Activated B cell treated with CpG ODN at 0.5 μM for 24 hours (primary cell): ENCODE data around the gene THAP3. TPM values are rescaled to one million over a fixed set of nuclear protein-coding genes. Genes with fewer than 3 reads are reported as not detected.

ENCODE experiments used
- ATAC-seq: fragments of 200-7000 bp; cut with Tn5 transposase; one replicate; pipeline ENCODE4 v1.10.0; 2021; ENCODE audit warnings: low read depth, mild to moderate bottlenecking, moderate library complexity
- CTCF ChIA-PET: fragments of 350-600 bp; sonication (Branson Sonifier 250); formaldehyde crosslinking; loops from one replicate; lab custom pipeline; 2021; ENCODE audit warnings: antibody characterized with exemption; lab: Charles Lee
- POLR2A ChIA-PET: fragments of 350-600 bp; sonication (Branson Sonifier 250); formaldehyde crosslinking; loops from one replicate; lab custom pipeline; 2021; ENCODE audit warnings: antibody characterized with exemption; lab: Charles Lee
- DNase-seq: peaks from one replicate; pipeline ENCODE4 v3.0.0; 2022
- H3K27ac Mint-ChIP-seq: one replicate; pipeline ENCODE4 v1.8.0; 2020; ENCODE audit warnings: mixed read lengths
- H3K27me3 Mint-ChIP-seq: one replicate; pipeline ENCODE4 v1.8.0; 2021; ENCODE audit warnings: mixed read lengths
- H3K36me3 Mint-ChIP-seq: one replicate; pipeline ENCODE4 v1.8.0; 2021; ENCODE audit warnings: low read depth, mixed read lengths
- H3K4me1 Mint-ChIP-seq: one replicate; pipeline ENCODE4 v1.8.0; 2021; ENCODE audit warnings: mixed read lengths
- H3K4me3 Mint-ChIP-seq: one replicate; pipeline ENCODE4 v1.8.0; 2020; ENCODE audit warnings: mild to moderate bottlenecking, mixed read lengths
- H3K9me3 Mint-ChIP-seq: one replicate; pipeline ENCODE4 v1.8.0; 2020; ENCODE audit warnings: mixed read lengths
- intact Hi-C: fragments of 100-400 bp; cut with micrococcal nuclease; formaldehyde crosslinking; loops from one replicate; pipeline ENCODE4 v1.15.1; 2024
- total RNA-seq: library from RNA; stranded (reverse); gene quantifications from 2 replicates; pipeline ENCODE4 v1.2.3, GENCODE V29; 2022
- TF ChIP-seq, protein P1 (sequence below): fragments of 200-600 bp; IDR thresholded peaks from one replicate; pipeline ENCODE4 v1.8.0; 2022; ENCODE audit warnings: antibody characterized with exemption, mild to moderate bottlenecking

THAP3 gene
- total RNA-seq, 1 donor from 2014 or later = 21.3 TPM

DNA sequence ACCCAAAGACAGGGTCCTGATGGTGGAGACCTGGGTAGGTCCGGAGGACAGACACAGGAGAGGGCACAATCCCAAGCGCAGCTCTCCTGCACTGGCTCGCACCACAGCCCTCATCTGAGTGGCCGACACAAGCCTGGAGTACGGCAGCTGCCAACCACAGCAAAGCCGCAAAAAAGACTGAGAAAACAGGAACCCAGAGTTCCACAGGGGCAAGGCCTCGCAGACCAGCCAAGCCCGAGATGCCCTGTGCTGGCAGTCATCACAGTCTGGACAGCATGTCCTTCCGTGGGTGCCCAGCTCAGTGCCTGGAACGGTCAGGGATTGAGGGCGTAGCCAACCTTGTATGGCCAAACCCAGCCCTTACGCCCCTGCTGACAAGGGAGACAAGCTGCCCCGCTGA is 33.4 kb upstream of the THAP3 start:
- TF ChIP-seq, protein P1, sequence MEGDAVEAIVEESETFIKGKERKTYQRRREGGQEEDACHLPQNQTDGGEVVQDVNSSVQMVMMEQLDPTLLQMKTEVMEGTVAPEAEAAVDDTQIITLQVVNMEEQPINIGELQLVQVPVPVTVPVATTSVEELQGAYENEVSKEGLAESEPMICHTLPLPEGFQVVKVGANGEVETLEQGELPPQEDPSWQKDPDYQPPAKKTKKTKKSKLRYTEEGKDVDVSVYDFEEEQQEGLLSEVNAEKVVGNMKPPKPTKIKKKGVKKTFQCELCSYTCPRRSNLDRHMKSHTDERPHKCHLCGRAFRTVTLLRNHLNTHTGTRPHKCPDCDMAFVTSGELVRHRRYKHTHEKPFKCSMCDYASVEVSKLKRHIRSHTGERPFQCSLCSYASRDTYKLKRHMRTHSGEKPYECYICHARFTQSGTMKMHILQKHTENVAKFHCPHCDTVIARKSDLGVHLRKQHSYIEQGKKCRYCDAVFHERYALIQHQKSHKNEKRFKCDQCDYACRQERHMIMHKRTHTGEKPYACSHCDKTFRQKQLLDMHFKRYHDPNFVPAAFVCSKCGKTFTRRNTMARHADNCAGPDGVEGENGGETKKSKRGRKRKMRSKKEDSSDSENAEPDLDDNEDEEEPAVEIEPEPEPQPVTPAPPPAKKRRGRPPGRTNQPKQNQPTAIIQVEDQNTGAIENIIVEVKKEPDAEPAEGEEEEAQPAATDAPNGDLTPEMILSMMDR = no peak
- ChIA-PET POLR2A (interaction anchor here (1.6 kb wide), 1 partner anchor 11 kb away, joined by 7 read pairs; the partner anchor contains the start of gene ZBTB48), CTCF (no interaction called here)
- H3K27ac Mint-ChIP-seq = no peak overlapping the region
- H3K9me3 Mint-ChIP-seq = no peaks in the 10 kb centered on the region
- no peaks in the 10 kb centered on the region for H3K27me3 Mint-ChIP-seq
- intact Hi-C loops = no loop called here
- peak; percentile 40 for ATAC-seq
- no peak overlapping the region for H3K4me3 Mint-ChIP-seq
- peaks cover 67% of the 10 kb centered on the region for H3K36me3 Mint-ChIP-seq
- H3K4me1 Mint-ChIP-seq = peaks cover 13% of the 10 kb centered on the region
- no peak for DNase-seq

DNA sequence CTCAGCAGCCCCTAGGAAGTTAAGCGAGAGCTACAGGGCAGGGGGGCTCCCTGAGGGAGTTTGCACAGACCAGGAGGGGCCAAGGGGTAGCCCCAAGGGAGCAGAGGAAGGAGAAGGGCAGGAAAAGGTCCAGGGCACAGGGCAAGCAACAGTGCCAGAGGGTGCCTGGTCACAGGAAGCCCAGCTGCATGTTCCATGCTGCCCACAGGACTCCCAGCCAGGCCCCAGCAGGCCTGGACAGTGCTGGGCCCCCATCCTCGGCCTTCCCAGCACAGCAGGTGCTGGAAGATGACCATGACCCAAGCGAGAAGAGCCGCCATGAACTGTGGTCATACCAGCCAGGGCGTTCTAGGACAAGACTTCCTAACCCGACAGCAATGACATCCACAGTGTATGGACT is 33.0 kb upstream of the THAP3 start:
- Mint-ChIP-seq H3K4me3 (no peak overlapping the region), H3K27ac (no peak overlapping the region), H3K27me3 (no peaks in the 10 kb centered on the region), H3K4me1 (peaks cover 14% of the 10 kb centered on the region), H3K9me3 (no peaks in the 10 kb centered on the region), H3K36me3 (peaks cover 70% of the 10 kb centered on the region)
- DNase-seq = no peak
- ChIA-PET CTCF (no interaction called here), POLR2A (interaction anchor here (1.6 kb wide), 1 partner anchor 11 kb away, joined by 7 read pairs; the partner anchor contains the start of gene ZBTB48)
- TF ChIP-seq, protein P1 = no peak
- intact Hi-C loops = no loop called here
- ATAC-seq = no peak

DNA sequence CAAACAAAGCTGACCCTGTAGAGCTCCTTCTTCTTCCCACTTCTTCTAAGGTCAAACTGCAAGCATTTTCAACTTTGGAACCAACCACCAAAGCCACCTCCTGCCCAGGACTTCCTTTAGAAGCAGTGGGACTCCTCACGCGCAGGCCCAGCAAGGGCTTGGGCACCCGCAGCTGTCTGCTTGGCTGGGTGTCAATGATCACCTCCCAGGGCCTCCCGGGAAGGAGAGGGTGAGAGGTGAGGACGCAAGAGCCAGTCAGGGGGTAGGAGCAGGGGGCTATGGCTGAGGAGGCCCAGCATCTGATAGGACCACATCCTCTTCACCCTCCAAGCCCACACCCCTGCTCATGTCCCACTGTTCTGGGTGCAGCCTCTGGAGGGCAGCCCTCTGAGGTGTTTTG is 32.2 kb upstream of the THAP3 start:
- no peaks in the 10 kb centered on the region for H3K27me3 Mint-ChIP-seq
- H3K27ac Mint-ChIP-seq = no peak overlapping the region
- ChIA-PET CTCF (no interaction called here), POLR2A (no interaction called here)
- DNase-seq = no peak
- peaks cover 74% of the 10 kb centered on the region for H3K36me3 Mint-ChIP-seq
- H3K9me3 Mint-ChIP-seq = no peaks in the 10 kb centered on the region
- intact Hi-C loops = no loop called here
- H3K4me1 Mint-ChIP-seq = peaks cover 9% of the 10 kb centered on the region
- no peak overlapping the region for H3K4me3 Mint-ChIP-seq
- ATAC-seq = no peak
- TF ChIP-seq, protein P1 = no peak

DNA sequence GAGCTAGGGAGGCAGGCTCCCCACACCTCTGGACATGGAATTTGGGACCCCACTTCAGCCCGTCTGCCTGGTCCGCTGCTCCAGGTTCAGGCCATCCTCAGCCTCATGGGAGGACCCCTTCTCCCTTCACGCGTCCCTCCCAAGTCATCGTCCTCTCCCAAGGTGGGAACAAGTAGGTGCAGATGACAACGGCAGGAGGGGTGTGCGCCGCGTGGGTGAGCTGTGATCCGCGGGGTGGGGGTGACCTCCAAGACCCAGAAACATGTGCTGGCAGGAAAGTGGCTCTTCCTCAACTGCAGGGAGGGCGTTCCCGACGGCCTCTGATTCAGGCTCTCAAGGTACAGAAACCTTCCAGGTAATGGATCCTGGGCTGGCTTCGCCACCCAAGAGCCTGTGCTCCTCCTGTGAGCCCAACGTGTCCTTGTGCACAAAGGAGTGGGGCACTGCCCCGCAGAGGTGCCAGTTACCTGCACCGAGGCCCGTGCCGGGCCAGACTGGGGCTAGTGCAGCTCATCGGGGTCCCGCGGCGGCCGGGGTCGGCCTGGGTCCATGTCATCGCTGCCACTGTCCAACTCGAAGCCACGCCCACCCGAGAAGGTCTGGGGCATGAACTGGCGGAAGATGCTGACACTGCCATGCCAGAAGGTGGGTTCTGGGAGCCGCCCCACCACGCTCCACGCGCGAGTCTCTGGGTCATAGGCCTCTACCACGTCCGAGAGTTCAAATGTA is 31.6 kb upstream of the THAP3 start:
- no peak overlapping the region for H3K27ac Mint-ChIP-seq
- ATAC-seq = no peak
- H3K36me3 Mint-ChIP-seq = peaks cover 75% of the 10 kb centered on the region
- DNase-seq = no peak
- TF ChIP-seq, protein P1 = no peak
- H3K27me3 Mint-ChIP-seq = no peaks in the 10 kb centered on the region
- H3K4me3 Mint-ChIP-seq = no peak overlapping the region
- CTCF ChIA-PET = no interaction called here
- POLR2A ChIA-PET = no interaction called here
- intact Hi-C loops = no loop called here
- no peaks in the 10 kb centered on the region for H3K9me3 Mint-ChIP-seq
- H3K4me1 Mint-ChIP-seq = peaks cover 8% of the 10 kb centered on the region

DNA sequence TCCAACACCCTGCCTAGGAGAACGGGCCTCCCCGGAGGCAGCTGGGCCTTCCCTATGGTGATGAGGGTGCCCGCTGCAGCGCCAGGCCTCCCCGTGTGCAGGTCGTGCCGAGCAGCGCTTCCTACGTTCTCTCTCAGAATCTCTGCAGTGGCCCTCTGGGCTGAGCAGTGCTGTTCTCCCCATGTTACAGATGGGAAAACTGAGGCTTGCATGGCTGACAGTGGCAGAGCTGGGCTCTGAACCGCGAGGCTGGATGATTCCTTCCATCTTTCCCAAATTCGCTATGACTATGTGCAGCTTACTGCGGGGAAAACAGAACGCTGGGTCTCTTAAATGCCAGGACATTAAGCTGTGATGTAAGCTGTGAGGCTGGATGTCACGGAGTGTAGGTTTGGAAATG is 30.9 kb upstream of the THAP3 start:
- no peak for ATAC-seq
- intact Hi-C loops = no loop called here
- ChIA-PET POLR2A (no interaction called here), CTCF (no interaction called here)
- Mint-ChIP-seq H3K4me1 (peaks cover 12% of the 10 kb centered on the region), H3K4me3 (no peak overlapping the region), H3K36me3 (peaks cover 71% of the 10 kb centered on the region), H3K27ac (no peak overlapping the region), H3K9me3 (no peaks in the 10 kb centered on the region), H3K27me3 (no peaks in the 10 kb centered on the region)
- TF ChIP-seq, protein P1 = no peak
- DNase-seq = no peak
